ENCODE data around the gene RGS7. TPM values are rescaled to one million over a fixed set of nuclear protein-coding genes. Genes with fewer than 3 reads are reported as not detected.
"Not testable (repeated sequence)": the region's sequence is repeated elsewhere in the genome, so short reads cannot be mapped to it uniquely, and the experiment has no call there.

RGS7 gene
- total RNA-seq, 4 donors from 2014 or later, result 1.9 TPM; not detected in 3

GRCh38 chr1:241102664-241103063, 254.3 kb downstream of the RGS7 start:
- H3K4me3 ChIP-seq, result no peak overlapping the region
- TF ChIP-seq CTCF (IDR thresholded peaks at IDR 0.05) (no peak), POLR2A (IDR thresholded peaks at IDR 0.05) (no peak)
- no peak overlapping the region for H3K27ac ChIP-seq
- no peaks in the 10 kb centered on the region for H3K36me3 ChIP-seq
- H3K9me3 ChIP-seq, result no peaks in the 10 kb centered on the region
- H3K4me1 ChIP-seq, result no peaks in the 10 kb centered on the region
- H3K27me3 ChIP-seq, result no peaks in the 10 kb centered on the region
- no peak for DNase-seq

GRCh38 chr1:241101622-241102021, 255.4 kb downstream of the RGS7 start:
- no peaks in the 10 kb centered on the region for H3K27me3 ChIP-seq
- H3K4me1 ChIP-seq, result no peaks in the 10 kb centered on the region
- no peaks in the 10 kb centered on the region for H3K9me3 ChIP-seq
- no peak overlapping the region for H3K27ac ChIP-seq
- no peak for DNase-seq
- TF ChIP-seq CTCF (IDR thresholded peaks at IDR 0.05) (no peak), POLR2A (IDR thresholded peaks at IDR 0.05) (no peak)
- H3K4me3 ChIP-seq, result no peak overlapping the region
- no peaks in the 10 kb centered on the region for H3K36me3 ChIP-seq

- Histone ChIP-seq H3K4me1 (no peaks in the 10 kb centered on the region), H3K36me3 (no peaks in the 10 kb centered on the region), H3K9me3 (no peaks in the 10 kb centered on the region), H3K27me3 (no peaks in the 10 kb centered on the region), H3K4me3 (no peak overlapping the region), H3K27ac (no peak overlapping the region)
- DNase-seq, result no peak
- no peak for TF ChIP-seq POLR2A (IDR thresholded peaks at IDR 0.05)
- TF ChIP-seq CTCF (IDR thresholded peaks at IDR 0.05), result no peak
These were observed 259.5 kb downstream of the RGS7 start for GRCh38 chr1:241097479-241097878.

- Histone ChIP-seq H3K4me3 (no peak overlapping the region), H3K9me3 (no peaks in the 10 kb centered on the region), H3K4me1 (no peaks in the 10 kb centered on the region), H3K27me3 (no peaks in the 10 kb centered on the region), H3K27ac (no peak overlapping the region), H3K36me3 (no peaks in the 10 kb centered on the region)
- DNase-seq, result no peak
- TF ChIP-seq POLR2A (IDR thresholded peaks at IDR 0.05), result no peak
- no peak for TF ChIP-seq CTCF (IDR thresholded peaks at IDR 0.05)
These were observed 260.0 kb downstream of the RGS7 start for GRCh38 chr1:241096982-241097381.

GRCh38 chr1:241095847-241096246, 261.2 kb downstream of the RGS7 start:
- no peaks in the 10 kb centered on the region for H3K9me3 ChIP-seq
- no peak for DNase-seq
- no peaks in the 10 kb centered on the region for H3K27me3 ChIP-seq
- no peak overlapping the region for H3K27ac ChIP-seq
- TF ChIP-seq POLR2A (IDR thresholded peaks at IDR 0.05), result no peak
- no peak for TF ChIP-seq CTCF (IDR thresholded peaks at IDR 0.05)
- H3K4me3 ChIP-seq, result no peak overlapping the region
- H3K36me3 ChIP-seq, result no peaks in the 10 kb centered on the region
- H3K4me1 ChIP-seq, result no peaks in the 10 kb centered on the region

GRCh38 chr1:241090798-241091197, 266.2 kb downstream of the RGS7 start:
- TF ChIP-seq POLR2A (IDR thresholded peaks at IDR 0.05), result no peak
- TF ChIP-seq CTCF (IDR thresholded peaks at IDR 0.05), result no peak
- DNase-seq, result no peak
- H3K4me3 ChIP-seq, result no peak overlapping the region
- no peaks in the 10 kb centered on the region for H3K9me3 ChIP-seq
- H3K36me3 ChIP-seq, result no peaks in the 10 kb centered on the region
- H3K27me3 ChIP-seq, result no peaks in the 10 kb centered on the region
- no peak overlapping the region for H3K27ac ChIP-seq
- H3K4me1 ChIP-seq, result no peaks in the 10 kb centered on the region

GRCh38 chr1:241089066-241089465, 267.9 kb downstream of the RGS7 start:
- not testable (repeated sequence) for H3K4me1 ChIP-seq, H3K27ac ChIP-seq, DNase-seq, H3K4me3 ChIP-seq, H3K9me3 ChIP-seq, H3K27me3 ChIP-seq, H3K36me3 ChIP-seq

- H3K4me1 ChIP-seq, H3K36me3 ChIP-seq, H3K9me3 ChIP-seq, H3K4me3 ChIP-seq, H3K27ac ChIP-seq, DNase-seq, H3K27me3 ChIP-seq: not testable (repeated sequence)
These were observed 268.9 kb downstream of the RGS7 start for GRCh38 chr1:241088075-241088474.

All from Peyer's patch (tissue), 4 donors.